22Rv1 (cell line): ENCODE results near the gene SLC2A1.

Experiments
- H3K27ac ChIP-seq: fragments of 450-650 bp; 2 replicates; pipeline ENCODE4 v1.5.1; 2017
- ZFX ChIP-seq: fragments of 450-650 bp; IDR thresholded peaks from 2 replicates; pipeline ENCODE4 v1.6.1; 2017; ENCODE audit warnings: antibody characterized with exemption, borderline replicate concordance
- TF ChIP-seq, protein P1 (sequence below): fragments of 450-650 bp; IDR thresholded peaks from 2 replicates; pipeline ENCODE4 v1.5.1; 2017; ENCODE audit warnings: mild to moderate bottlenecking

Gene SLC2A1

DNA sequence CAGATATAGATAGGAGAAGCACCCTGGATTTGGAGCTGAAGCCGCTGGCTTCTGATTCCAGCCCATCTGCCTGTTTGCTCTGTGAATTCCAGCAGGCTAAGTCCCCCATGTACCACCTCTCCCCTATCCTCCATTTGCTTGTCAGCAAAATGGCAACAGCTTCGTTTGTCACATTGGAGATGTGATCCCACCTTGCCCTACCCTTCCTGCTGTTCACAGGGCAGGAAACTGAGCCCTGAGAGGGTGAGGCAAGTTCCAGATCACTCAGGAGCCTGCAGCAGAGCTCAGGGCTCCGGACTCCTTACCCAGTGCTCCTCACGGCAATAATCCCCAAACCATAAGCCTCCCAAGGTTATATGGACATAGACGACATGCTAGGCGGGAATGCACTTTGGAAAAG, 14.9 kb downstream of the SLC2A1 start:
- peak overlapping the region; percentile 62 for H3K27ac ChIP-seq
- TF ChIP-seq, protein P1, sequence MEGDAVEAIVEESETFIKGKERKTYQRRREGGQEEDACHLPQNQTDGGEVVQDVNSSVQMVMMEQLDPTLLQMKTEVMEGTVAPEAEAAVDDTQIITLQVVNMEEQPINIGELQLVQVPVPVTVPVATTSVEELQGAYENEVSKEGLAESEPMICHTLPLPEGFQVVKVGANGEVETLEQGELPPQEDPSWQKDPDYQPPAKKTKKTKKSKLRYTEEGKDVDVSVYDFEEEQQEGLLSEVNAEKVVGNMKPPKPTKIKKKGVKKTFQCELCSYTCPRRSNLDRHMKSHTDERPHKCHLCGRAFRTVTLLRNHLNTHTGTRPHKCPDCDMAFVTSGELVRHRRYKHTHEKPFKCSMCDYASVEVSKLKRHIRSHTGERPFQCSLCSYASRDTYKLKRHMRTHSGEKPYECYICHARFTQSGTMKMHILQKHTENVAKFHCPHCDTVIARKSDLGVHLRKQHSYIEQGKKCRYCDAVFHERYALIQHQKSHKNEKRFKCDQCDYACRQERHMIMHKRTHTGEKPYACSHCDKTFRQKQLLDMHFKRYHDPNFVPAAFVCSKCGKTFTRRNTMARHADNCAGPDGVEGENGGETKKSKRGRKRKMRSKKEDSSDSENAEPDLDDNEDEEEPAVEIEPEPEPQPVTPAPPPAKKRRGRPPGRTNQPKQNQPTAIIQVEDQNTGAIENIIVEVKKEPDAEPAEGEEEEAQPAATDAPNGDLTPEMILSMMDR: no peak
- no peak for TF ChIP-seq ZFX

DNA sequence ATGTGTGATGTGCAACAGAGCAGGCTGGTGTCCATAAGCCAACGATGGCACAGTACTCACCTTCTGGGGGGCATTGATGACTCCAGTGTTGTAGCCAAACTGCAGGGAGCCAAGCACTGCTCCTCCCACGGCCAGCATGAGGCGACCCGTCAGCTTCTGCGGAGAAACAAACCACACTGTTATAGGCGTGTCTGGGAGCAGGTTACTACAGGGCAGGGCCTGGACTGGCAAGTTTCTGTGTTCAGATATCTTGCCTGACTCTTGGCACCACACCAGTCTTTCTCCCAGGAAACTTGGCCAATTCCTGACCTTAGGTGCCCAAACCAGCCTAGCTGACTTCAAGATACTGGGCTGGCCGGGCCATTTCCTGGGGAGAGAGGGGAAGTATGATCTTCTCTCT, 15.5 kb downstream of the SLC2A1 start:
- TF ChIP-seq, protein P1: no peak
- TF ChIP-seq ZFX: no peak
- peak overlapping the region; percentile 62 for H3K27ac ChIP-seq

DNA sequence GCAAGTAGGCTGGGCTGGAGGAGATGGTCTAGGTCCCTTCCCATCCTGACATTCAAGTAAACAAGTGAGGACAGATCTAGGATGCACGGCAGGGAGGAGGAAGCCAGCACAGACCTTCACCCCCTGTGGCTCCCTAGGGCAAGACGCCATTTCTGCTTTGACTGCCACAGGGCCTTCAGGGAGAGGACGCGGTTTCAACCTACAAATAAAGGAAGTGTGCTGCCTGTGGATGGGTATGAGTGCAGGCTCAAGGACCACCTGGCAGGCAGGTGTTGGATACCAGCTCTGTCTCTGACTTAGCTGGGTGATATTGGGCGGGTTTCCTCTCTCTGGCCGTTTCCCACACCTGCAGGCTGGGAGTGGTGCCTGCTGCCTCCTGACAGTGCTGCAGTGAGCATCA, 16.2 kb downstream of the SLC2A1 start:
- H3K27ac ChIP-seq: peak overlapping the region; percentile 62
- TF ChIP-seq ZFX: no peak
- TF ChIP-seq, protein P1: no peak

DNA sequence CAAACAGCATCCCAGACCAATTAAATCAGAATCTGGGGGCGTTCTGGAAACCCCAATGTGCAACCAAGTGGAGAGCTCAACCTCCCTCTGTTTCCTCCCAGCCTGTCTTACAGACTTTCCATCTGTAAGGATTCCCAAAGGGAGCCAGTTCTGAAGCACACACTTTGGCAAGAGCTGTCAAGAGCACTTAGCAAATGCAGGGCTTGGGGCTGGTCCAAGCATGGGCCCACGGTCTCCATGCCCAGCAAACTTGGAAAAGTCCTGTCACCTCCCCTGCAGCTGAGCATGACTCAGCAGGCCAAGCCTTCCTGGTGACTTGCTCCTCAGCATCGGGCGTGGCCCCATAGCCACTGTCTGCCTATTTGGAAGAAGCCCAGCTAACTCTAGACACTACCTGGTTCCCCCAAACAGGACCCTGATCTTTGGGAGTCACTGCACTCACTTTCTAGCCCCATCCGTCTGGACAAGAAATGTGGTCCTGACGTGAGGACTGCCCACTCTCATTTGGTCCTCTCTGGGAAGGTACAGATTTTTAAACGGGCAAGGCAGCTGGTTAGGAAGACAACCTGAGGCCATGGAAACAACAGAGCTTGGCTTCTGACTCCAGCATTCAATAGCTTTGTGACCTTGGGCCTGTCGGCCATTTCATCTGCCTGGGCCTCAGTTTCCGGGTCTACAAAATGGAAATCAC, 16.9 kb downstream of the SLC2A1 start:
- peak overlapping the region; percentile 62 for H3K27ac ChIP-seq
- TF ChIP-seq, protein P1: no peak
- no peak for TF ChIP-seq ZFX

DNA sequence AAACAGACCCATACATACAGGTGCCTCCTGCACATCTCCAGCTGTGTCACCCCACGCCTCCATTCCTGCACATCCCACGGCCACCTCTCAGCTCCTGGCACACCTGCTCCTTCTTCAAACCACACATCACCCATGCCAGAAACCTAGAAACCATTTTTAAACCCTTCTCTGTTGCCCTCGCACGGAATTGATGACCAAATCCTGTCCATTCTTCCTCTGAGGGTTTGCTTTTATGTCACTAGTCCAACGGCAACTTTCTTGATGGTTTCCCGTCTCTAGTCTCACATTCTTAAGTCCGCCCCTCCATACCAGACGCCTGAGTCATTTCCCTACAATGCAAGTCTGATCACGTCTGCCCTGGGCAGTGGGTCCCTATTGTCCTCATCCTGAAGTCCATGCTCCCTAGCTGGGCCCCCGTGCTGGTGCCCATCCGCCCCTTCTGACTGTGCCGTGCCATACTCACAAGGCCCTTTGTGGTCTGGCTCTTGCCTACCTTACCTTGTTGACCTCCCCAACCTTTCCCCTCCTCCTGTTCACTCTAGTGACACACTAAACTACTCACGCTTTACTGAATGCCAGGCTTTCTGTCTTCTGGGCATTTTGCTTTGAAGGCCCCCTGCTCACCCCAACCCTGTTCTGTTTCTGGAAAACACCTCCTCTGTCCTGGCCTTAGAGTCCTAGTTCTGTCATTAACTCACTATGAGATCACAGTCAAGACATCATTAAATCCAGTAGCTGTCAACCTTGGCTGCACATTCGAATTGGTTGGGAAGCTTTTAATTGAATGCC, 17.6 kb downstream of the SLC2A1 start:
- no peak for TF ChIP-seq ZFX
- TF ChIP-seq, protein P1: no peak
- peak overlapping the region; percentile 62 for H3K27ac ChIP-seq

DNA sequence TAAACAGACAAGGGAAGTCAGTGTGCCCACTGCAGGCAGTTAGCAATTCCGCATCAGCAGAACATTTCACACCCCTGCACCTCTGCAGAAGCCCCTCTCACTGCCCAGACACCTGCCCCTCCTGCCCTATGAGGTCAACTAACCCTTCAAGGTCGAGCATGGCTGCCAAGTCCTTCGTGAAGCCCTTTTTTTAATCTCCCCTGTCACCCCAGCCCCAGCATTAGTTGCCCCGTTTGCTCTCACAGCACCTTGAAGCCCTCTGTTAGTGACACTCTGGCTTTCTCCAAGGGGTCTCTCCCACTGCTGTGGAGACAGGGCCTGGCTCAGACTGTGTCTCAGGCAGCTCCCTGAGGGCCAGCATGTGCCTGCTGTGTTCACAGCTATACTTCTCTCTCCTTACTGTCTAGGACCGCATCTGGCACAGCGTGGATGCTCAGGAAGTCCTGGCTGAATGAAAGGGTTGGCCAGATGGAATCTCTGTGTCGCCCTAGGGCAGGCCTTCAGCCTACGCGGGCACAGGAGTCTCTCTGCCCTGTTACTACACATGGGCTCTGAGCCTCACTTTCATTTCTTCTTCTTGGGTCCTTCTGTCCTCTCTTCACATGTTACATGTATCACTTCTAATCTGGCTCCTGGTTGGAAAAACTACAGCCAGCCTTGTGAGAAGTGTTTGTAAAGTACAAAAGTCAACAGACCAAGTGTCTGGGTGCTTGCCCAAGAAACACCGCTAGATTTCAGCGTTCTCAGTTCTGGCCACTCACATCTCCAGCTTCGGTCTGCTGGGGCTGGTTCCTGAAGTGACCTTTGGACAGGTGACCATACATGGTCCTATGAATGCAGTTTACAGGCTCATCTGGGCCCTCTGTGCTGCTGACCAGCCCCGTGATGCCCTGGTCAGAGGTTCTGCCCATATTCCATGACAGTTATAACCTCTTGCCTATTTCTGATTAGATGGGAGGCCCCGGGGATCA, 19.7 kb downstream of the SLC2A1 start:
- TF ChIP-seq ZFX: no peak
- TF ChIP-seq, protein P1: no peak
- H3K27ac ChIP-seq: peak overlapping the region; percentile 54
